ENCODE measurements around the gene MICALL2.

MICALL2 gene

DNA sequence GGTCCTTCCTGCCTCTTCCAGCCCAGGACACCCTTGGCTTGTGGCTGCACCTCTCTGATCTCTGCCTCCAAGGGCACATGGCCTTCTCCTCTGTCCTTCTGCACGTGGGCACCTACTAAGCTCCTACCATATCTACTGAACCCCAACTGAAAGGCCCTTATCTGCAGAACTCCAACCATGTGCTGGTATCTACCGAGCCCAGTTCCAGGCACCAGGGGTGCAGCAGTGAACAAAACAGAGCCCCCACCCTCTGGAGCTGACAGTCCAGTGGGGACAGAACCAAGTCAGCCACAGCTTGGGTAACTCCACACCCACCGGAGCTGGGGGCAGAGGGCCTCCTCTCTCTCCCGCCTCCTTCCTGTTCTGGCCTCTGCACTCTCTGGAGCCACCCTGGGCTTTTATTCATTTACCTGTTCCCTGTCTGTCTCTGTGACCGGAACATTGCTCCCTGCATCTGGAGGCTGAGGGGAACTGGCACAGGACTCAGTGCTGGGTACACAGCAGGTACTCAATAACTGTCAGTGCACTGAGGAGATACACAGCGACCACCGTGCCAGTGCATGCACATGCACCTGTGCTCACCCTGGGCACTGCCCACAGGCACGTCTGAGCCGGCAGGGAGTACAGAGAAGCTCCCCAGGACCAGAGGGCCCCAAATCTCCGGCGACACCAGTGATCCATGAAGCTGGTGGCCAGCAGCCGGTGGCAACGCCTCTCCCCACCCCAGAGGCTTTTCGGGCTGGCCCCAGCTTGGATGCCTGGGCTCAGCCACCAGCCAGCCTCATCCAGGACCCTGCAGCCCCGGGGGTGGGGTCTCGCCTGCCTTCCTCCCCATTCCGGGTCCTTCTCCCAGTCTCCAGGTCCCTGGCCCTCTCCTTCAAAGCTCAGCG lies 2.0 kb downstream of the MICALL2 start:
- no peak overlapping the region for H3K27ac ChIP-seq (ENCODE audit: low read depth, low read length, severe bottlenecking)
- H3K36me3 ChIP-seq (ENCODE audit: control insufficient read depth, insufficient read depth, low read length), result no peaks in the 10 kb centered on the region
- peaks cover 67% of the 10 kb centered on the region for H3K4me1 ChIP-seq (ENCODE audit: control insufficient read depth, insufficient read depth, low read length, poor library complexity, severe bottlenecking)
- no peaks in the 10 kb centered on the region for H3K9me3 ChIP-seq (ENCODE audit: control insufficient read depth, low read length)
- peak overlapping the region; percentile 61 for H3K4me3 ChIP-seq (ENCODE audit: extremely low read depth, insufficient read depth, low read length, poor library complexity, severe bottlenecking)
- 83 to 86% methylated on average over 17 to 18 of the region's 18 CpGs for WGBS, 2 experiments (ENCODE audit: insufficient coverage in 2 of 2)

- WGBS, 2 experiments (ENCODE audit: insufficient coverage in 2 of 2), result 92 to 96% methylated on average over 11 to 12 of the region's 13 CpGs
- Histone ChIP-seq H3K4me1 (ENCODE audit: control insufficient read depth, insufficient read depth, low read length, poor library complexity, severe bottlenecking) (peaks cover 64% of the 10 kb centered on the region), H3K36me3 (ENCODE audit: control insufficient read depth, insufficient read depth, low read length) (no peaks in the 10 kb centered on the region), H3K4me3 (ENCODE audit: extremely low read depth, insufficient read depth, low read length, poor library complexity, severe bottlenecking) (no peak overlapping the region), H3K9me3 (ENCODE audit: control insufficient read depth, low read length) (no peaks in the 10 kb centered on the region), H3K27ac (ENCODE audit: low read depth, low read length, severe bottlenecking) (no peak overlapping the region)
Measured at GRCh38 chr7:1455955-1456354, 3.3 kb downstream of the MICALL2 start.

DNA sequence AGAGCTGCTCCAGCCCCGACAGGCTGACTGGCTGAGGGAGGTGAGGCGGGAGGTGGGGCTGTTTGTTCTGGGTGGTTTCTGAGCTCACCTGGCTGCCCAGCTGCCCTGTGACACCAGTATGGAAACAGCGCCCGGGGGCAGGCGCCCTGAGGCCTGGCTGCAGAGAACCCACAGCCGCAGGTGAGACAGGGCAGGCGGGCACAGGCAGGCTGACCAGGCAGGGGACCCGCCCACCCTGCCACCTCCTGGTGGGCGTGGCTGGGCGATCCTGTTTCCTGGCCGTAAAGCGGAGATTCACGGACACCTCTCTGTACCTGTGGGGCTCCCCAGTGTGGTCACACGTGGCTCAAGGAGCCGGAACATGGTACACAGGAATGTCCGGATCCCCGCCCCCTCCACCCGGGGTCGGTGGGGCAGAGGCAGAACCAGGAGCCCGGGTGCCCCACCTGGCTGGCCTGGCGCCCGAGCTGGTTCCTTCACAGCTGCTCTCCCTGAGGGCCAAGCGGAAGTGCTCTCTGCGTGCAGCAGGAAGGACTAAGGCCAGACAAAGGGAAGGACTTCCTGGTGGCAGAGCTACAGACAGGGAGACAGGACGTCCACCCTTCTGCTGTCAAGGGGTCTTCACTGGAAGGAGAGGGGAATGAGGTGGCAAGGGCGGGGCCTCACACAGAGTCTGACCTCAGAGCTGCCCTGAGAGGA lies 3.9 kb downstream of the MICALL2 start:
- WGBS, 2 experiments (ENCODE audit: insufficient coverage in 2 of 2), result 90 to 92% methylated on average over 20 to 26 of the region's 26 CpGs
- Histone ChIP-seq H3K9me3 (ENCODE audit: control insufficient read depth, low read length) (no peaks in the 10 kb centered on the region), H3K27ac (ENCODE audit: low read depth, low read length, severe bottlenecking) (peak overlapping the region; percentile 49), H3K36me3 (ENCODE audit: control insufficient read depth, insufficient read depth, low read length) (no peaks in the 10 kb centered on the region), H3K4me1 (ENCODE audit: control insufficient read depth, insufficient read depth, low read length, poor library complexity, severe bottlenecking) (peaks cover 63% of the 10 kb centered on the region), H3K4me3 (ENCODE audit: extremely low read depth, insufficient read depth, low read length, poor library complexity, severe bottlenecking) (no peak overlapping the region)

DNA sequence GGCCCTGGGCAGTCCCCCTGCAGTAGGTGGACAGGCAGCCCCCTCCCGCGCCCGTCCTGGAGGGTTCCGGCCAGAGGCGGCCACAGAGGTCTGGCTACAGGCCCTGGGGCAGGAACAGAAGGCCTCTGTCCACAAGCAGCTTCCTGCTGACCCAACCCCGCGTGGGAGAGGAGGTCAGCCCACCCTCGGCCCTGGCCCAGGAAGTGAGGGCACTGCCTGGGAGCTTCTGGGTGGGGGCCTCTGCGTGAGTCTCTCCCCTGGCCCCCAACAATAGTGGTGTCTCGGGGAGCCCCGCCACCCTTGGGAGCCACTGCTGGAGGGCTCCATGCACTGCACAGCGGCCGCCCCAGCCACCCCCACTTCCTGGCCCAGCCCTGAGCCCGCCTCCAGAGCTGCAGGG lies 4.7 kb downstream of the MICALL2 start:
- Histone ChIP-seq H3K4me3 (ENCODE audit: extremely low read depth, insufficient read depth, low read length, poor library complexity, severe bottlenecking) (no peak overlapping the region), H3K36me3 (ENCODE audit: control insufficient read depth, insufficient read depth, low read length) (no peaks in the 10 kb centered on the region), H3K9me3 (ENCODE audit: control insufficient read depth, low read length) (no peaks in the 10 kb centered on the region), H3K27ac (ENCODE audit: low read depth, low read length, severe bottlenecking) (peak overlapping the region; percentile 45), H3K4me1 (ENCODE audit: control insufficient read depth, insufficient read depth, low read length, poor library complexity, severe bottlenecking) (peaks cover 60% of the 10 kb centered on the region)
- 83 to 91% methylated on average over 10 to 13 of the region's 14 CpGs for WGBS, 2 experiments (ENCODE audit: insufficient coverage in 2 of 2)

DNA sequence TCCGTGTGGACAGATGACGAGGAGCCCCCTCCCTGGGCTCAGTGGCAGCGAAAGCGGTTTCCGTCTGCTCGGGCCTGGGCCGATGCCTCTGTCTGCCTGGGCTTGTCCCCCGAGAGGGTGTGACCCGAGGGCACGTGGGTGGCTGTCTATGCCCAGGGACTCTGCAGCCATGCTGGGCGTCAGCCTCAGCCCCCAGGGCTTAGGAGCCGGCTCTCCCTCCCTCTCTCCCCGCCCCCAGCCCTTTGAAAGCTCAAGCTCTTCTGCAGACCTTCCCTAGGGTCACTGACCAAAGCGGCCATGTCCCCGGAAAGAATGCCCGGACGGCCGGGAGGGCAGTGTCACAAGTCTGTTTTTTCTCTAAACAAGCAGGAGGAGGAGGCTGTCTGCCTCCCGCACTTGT lies 7.1 kb downstream of the MICALL2 start:
- no peak overlapping the region for H3K4me3 ChIP-seq (ENCODE audit: extremely low read depth, insufficient read depth, low read length, poor library complexity, severe bottlenecking)
- 76 to 80% methylated on average over 19 of the region's 19 CpGs for WGBS, 2 experiments (ENCODE audit: insufficient coverage in 2 of 2)
- H3K27ac ChIP-seq (ENCODE audit: low read depth, low read length, severe bottlenecking), result no peak overlapping the region
- H3K36me3 ChIP-seq (ENCODE audit: control insufficient read depth, insufficient read depth, low read length), result peaks cover 5% of the 10 kb centered on the region
- H3K9me3 ChIP-seq (ENCODE audit: control insufficient read depth, low read length), result no peaks in the 10 kb centered on the region
- peaks cover 51% of the 10 kb centered on the region for H3K4me1 ChIP-seq (ENCODE audit: control insufficient read depth, insufficient read depth, low read length, poor library complexity, severe bottlenecking)

DNA sequence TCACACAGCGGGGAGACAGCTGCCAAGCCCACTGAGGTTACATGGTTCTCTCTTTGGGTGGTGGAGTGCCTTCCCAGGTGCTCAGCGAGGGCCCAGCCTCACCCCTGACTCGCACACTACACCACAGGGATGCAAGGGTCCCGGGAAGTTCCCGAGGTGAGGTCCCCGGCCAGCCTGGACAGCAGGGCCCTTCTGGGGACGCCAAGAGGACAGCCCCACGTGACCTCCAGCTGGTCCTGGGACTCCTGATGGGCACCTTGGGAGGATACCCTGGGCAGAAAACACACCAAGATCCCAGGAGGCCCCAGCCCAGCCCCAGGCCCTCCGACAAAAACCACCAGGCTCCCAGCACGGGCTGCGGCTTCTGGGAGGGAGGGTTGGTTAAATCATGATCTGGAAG lies 8.3 kb downstream of the MICALL2 start:
- Histone ChIP-seq H3K4me1 (ENCODE audit: control insufficient read depth, insufficient read depth, low read length, poor library complexity, severe bottlenecking) (peaks cover 44% of the 10 kb centered on the region), H3K4me3 (ENCODE audit: extremely low read depth, insufficient read depth, low read length, poor library complexity, severe bottlenecking) (no peak overlapping the region), H3K27ac (ENCODE audit: low read depth, low read length, severe bottlenecking) (no peak overlapping the region), H3K9me3 (ENCODE audit: control insufficient read depth, low read length) (no peaks in the 10 kb centered on the region), H3K36me3 (ENCODE audit: control insufficient read depth, insufficient read depth, low read length) (peaks cover 5% of the 10 kb centered on the region)
- 92 to 93% methylated on average over 10 to 11 of the region's 11 CpGs for WGBS, 2 experiments (ENCODE audit: insufficient coverage in 2 of 2)

DNA sequence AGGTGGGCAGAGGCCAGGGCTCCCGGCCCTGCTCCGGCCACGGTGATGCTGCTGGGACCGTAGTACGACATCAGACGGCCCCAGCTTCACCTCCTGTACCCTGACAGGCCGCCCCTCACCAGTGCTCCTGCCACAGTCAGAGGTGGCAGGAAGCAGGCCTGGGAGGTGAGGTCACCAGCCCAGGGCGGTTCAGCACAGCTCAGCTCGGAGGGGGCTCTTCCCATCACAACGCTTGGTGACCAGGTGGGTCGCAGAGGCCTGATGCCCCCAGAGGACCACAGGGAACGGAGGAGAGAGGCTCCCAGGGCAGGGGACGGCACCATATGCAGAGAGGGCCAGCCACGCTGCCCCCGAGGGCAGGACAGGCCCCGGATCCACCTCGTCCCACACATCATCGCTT lies 8.8 kb downstream of the MICALL2 start:
- Histone ChIP-seq H3K4me1 (ENCODE audit: control insufficient read depth, insufficient read depth, low read length, poor library complexity, severe bottlenecking) (peaks cover 39% of the 10 kb centered on the region), H3K36me3 (ENCODE audit: control insufficient read depth, insufficient read depth, low read length) (peaks cover 5% of the 10 kb centered on the region), H3K27ac (ENCODE audit: low read depth, low read length, severe bottlenecking) (no peak overlapping the region), H3K9me3 (ENCODE audit: control insufficient read depth, low read length) (no peaks in the 10 kb centered on the region), H3K4me3 (ENCODE audit: extremely low read depth, insufficient read depth, low read length, poor library complexity, severe bottlenecking) (no peak overlapping the region)
- 92 to 93% methylated on average over 17 to 18 of the region's 18 CpGs for WGBS, 2 experiments (ENCODE audit: insufficient coverage in 2 of 2)

GRCh38 chr7:1449951-1450350 lies 9.3 kb downstream of the MICALL2 start:
- WGBS, 2 experiments (ENCODE audit: insufficient coverage in 2 of 2), result 84 to 95% methylated on average over 9 to 10 of the region's 11 CpGs
- Histone ChIP-seq H3K36me3 (ENCODE audit: control insufficient read depth, insufficient read depth, low read length) (peaks cover 5% of the 10 kb centered on the region), H3K4me3 (ENCODE audit: extremely low read depth, insufficient read depth, low read length, poor library complexity, severe bottlenecking) (no peak overlapping the region), H3K9me3 (ENCODE audit: control insufficient read depth, low read length) (no peaks in the 10 kb centered on the region), H3K27ac (ENCODE audit: low read depth, low read length, severe bottlenecking) (no peak overlapping the region), H3K4me1 (ENCODE audit: control insufficient read depth, insufficient read depth, low read length, poor library complexity, severe bottlenecking) (peaks cover 34% of the 10 kb centered on the region)

DNA sequence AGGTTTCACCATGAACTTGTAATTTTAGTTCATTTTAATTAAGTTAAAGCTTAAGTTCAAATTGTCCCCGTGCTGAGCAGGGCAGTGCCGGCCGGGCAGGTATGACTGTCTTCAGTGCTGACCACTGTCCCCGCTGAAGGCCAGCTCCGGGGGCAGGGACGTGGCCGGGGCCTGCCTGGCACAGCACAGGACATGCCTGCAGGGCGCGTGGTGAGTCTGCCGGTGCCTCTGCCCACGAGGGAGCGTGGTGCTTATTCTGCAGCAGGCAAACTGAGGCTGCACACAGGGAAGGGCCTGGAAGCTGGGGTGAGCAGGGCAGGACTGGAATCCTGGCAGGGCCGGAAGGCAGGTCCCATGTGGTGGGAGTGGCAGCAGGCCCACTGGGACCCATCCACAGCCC lies 9.8 kb downstream of the MICALL2 start:
- WGBS, 2 experiments (ENCODE audit: insufficient coverage in 2 of 2), result 96 to 98% methylated on average over 12 to 13 of the region's 13 CpGs
- no peak overlapping the region for H3K4me3 ChIP-seq (ENCODE audit: extremely low read depth, insufficient read depth, low read length, poor library complexity, severe bottlenecking)

GRCh38 chr7:1448958-1449357 lies 10.3 kb downstream of the MICALL2 start:
- peaks cover 24% of the 10 kb centered on the region for H3K4me1 ChIP-seq (ENCODE audit: control insufficient read depth, insufficient read depth, low read length, poor library complexity, severe bottlenecking)
- H3K27ac ChIP-seq (ENCODE audit: low read depth, low read length, severe bottlenecking), result no peak overlapping the region
- H3K4me3 ChIP-seq (ENCODE audit: extremely low read depth, insufficient read depth, low read length, poor library complexity, severe bottlenecking), result no peak overlapping the region
- peaks cover 5% of the 10 kb centered on the region for H3K36me3 ChIP-seq (ENCODE audit: control insufficient read depth, insufficient read depth, low read length)
- WGBS, 2 experiments (ENCODE audit: insufficient coverage in 2 of 2), result 88 to 96% methylated on average over 9 to 12 of the region's 14 CpGs
- H3K9me3 ChIP-seq (ENCODE audit: control insufficient read depth, low read length), result no peaks in the 10 kb centered on the region

More for the DNA sequence above, 9.8 kb downstream of the MICALL2 start:
- Histone ChIP-seq H3K27ac (ENCODE audit: low read depth, low read length, severe bottlenecking) (no peak overlapping the region), H3K4me1 (ENCODE audit: control insufficient read depth, insufficient read depth, low read length, poor library complexity, severe bottlenecking) (peaks cover 30% of the 10 kb centered on the region), H3K9me3 (ENCODE audit: control insufficient read depth, low read length) (no peaks in the 10 kb centered on the region), H3K36me3 (ENCODE audit: control insufficient read depth, insufficient read depth, low read length) (peaks cover 5% of the 10 kb centered on the region)

Data from mesodermal cell (in vitro differentiated cells).